Vagina (tissue), 2 donors: ENCODE results near the gene AGPAT4.

ENCODE experiments used
- POLR2A ChIP-seq, 2 donors: fragments of 450-650 bp; IDR thresholded peaks; one replicate each; pipeline ENCODE4 v1.6.1; 2017; ENCODE audit warnings: antibody characterized with exemption in 2 of 2, mild to moderate bottlenecking in 2 of 2, moderate library complexity in 2 of 2
- POLR2AphosphoS5 ChIP-seq, 2 donors: sonication (generic); formaldehyde crosslinking; IDR thresholded peaks; one replicate each; pipeline ENCODE4 v1.9.0; 2017; ENCODE audit warnings: antibody characterized with exemption in 2 of 2, mild to moderate bottlenecking in 2 of 2, low read depth in 1 of 2; ENCODE audit not compliant: insufficient read depth in 1 of 2
- TF ChIP-seq, protein P1 (sequence below), 3 experiments: fragments of 450-650 bp in 2 of 3; fragments of 200-600 bp in 1 of 3; sonication (generic) in 1 of 3; IDR thresholded peaks; one replicate each; pipeline ENCODE4 v1.5.1; 2017 to 2019; ENCODE audit warnings: antibody characterized with exemption in 3 of 3, mild to moderate bottlenecking in 2 of 3, moderate library complexity in 2 of 3

DNA sequence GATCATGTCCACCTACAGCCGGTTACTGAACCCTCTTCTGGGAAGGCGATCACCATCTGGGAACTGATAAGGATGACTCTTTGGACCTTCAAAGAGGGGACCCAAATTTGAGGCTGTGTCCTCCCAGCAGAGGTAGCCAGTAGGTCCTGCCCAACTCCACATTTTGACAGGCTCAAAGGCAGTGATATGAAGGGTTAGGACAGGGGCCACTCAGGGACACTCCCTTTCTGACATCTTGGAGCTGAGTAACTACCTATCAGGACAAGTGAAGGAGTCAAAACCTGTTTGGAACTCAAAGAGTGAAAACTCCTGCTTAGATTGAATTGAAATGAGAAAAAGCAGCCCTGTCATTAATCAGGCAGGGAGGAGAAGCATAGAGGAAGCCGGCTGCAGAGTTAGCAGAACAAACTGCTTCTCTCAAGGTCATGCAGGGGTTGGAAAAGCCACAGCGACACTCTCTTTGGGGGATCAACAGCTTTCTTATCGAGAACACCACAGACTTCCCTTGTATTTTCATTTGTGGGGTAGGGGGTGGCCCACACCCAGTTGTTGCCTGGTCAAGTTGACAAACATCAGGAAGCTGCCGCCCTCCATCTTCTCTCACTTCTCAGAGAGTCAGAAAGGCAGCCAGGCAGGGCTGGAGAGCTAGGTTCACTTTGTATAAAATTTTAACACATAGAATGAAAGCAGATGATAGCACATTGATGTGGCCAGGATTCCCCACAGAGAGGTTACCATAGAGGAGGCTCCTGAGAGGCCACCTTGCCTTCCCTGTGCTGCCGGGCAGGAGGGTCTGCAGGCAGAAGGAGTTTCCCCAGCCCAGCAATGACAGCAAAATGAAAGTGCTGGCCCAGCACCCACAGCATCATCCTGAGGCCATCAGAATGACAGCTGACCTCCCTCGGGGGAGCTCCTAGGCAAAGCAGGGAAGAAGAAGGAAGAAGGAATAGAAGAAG is 47.6 kb downstream of the AGPAT4 start:
- TF ChIP-seq, protein P1, sequence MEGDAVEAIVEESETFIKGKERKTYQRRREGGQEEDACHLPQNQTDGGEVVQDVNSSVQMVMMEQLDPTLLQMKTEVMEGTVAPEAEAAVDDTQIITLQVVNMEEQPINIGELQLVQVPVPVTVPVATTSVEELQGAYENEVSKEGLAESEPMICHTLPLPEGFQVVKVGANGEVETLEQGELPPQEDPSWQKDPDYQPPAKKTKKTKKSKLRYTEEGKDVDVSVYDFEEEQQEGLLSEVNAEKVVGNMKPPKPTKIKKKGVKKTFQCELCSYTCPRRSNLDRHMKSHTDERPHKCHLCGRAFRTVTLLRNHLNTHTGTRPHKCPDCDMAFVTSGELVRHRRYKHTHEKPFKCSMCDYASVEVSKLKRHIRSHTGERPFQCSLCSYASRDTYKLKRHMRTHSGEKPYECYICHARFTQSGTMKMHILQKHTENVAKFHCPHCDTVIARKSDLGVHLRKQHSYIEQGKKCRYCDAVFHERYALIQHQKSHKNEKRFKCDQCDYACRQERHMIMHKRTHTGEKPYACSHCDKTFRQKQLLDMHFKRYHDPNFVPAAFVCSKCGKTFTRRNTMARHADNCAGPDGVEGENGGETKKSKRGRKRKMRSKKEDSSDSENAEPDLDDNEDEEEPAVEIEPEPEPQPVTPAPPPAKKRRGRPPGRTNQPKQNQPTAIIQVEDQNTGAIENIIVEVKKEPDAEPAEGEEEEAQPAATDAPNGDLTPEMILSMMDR (IDR thresholded peaks at IDR 0.05) = no peak
- no peak for TF ChIP-seq POLR2A (IDR thresholded peaks at IDR 0.05)
- no peak for TF ChIP-seq POLR2AphosphoS5 (IDR thresholded peaks at IDR 0.05; ENCODE audit: insufficient read depth in 1 of 2, low read depth in 1 of 2)
